ENCODE measurements around the gene GOLGA1. TPM values are rescaled to one million over a fixed set of nuclear protein-coding genes. Genes with fewer than 3 reads are reported as not detected.

GOLGA1 gene
- total and polyA plus RNA-seq, 9 of the 15 experiments (the other 6 are each of a cell fraction or from before 2014, with no cell fraction given), result 2.9 to 15.9 (median 8.5) TPM

DNA sequence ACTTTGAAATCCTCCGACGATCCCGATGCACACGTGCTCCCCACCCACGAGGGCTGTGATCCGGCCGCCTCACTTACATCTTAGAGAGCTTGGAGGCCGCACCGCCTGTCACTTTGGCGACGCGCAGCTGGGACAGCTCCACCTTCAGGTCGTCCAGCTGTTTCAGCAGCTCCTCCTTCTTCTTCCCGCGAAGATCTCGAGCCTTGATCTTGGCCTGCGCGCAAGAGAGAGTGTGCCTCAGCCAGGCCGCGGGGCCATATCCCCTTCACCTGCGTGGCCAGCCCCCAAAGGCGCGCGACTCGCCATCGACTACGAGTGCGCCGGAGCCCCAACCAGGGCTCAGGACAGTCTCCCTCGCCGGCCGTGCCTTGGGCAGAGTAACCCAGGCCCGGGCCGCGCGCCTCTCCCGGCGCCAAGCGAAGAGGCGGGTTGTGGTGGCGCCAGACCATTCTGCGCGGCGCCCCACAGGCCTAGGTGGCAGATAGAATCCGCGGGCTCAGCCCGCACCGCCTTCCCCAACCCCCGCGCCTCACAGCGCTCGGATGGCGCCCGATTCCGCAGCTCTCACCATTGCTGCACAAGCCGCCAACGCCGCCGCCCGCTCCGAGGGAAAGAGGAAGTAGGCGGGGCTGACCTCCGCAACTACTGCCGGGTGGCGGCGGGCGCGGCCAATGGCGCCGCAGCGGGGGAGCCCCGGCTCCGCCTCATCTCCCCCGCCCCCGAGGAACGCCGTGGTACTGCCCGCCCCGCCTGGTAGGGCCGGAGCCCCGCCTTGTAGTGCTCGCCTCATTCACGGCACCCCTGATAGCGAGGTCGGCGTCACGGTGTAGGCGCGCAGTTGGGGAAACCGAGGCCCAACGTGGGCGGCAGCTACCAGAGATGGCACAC, 79.3 kb downstream of the GOLGA1 start, which contains the start of the genes ARPC5L and RPL35 (continued):
- TF ChIP-seq, protein P1, sequence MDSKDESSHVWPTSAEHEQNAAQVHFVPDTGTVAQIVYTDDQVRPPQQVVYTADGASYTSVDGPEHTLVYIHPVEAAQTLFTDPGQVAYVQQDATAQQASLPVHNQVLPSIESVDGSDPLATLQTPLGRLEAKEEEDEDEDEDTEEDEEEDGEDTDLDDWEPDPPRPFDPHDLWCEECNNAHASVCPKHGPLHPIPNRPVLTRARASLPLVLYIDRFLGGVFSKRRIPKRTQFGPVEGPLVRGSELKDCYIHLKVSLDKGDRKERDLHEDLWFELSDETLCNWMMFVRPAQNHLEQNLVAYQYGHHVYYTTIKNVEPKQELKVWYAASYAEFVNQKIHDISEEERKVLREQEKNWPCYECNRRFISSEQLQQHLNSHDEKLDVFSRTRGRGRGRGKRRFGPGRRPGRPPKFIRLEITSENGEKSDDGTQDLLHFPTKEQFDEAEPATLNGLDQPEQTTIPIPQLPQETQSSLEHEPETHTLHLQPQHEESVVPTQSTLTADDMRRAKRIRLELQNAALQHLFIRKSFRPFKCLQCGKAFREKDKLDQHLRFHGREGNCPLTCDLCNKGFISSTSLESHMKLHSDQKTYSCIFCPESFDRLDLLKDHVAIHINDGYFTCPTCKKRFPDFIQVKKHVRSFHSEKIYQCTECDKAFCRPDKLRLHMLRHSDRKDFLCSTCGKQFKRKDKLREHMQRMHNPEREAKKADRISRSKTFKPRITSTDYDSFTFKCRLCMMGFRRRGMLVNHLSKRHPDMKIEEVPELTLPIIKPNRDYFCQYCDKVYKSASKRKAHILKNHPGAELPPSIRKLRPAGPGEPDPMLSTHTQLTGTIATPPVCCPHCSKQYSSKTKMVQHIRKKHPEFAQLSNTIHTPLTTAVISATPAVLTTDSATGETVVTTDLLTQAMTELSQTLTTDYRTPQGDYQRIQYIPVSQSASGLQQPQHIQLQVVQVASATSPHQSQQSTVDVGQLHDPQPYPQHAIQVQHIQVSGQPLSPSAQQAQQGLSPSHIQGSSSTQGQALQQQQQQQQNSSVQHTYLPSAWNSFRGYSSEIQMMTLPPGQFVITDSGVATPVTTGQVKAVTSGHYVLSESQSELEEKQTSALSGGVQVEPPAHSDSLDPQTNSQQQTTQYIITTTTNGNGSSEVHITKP (IDR thresholded peaks at IDR 0.05; ENCODE audit: partially characterized antibody), result peak; percentile 99
- TF ChIP-seq ZKSCAN8 (CRISPR knock-in tag; IDR thresholded peaks at IDR 0.05), result no peak
- TF ChIP-seq HNRNPL (IDR thresholded peaks at IDR 0.05; ENCODE audit: low read depth, low read length), result peak; percentile 90
- TF ChIP-seq SP2 (IDR thresholded peaks at IDR 0.05; ENCODE audit: extremely low read depth, low read depth, low read length, poor library complexity, severe bottlenecking), result peak; percentile 8
- TF ChIP-seq, protein P2, sequence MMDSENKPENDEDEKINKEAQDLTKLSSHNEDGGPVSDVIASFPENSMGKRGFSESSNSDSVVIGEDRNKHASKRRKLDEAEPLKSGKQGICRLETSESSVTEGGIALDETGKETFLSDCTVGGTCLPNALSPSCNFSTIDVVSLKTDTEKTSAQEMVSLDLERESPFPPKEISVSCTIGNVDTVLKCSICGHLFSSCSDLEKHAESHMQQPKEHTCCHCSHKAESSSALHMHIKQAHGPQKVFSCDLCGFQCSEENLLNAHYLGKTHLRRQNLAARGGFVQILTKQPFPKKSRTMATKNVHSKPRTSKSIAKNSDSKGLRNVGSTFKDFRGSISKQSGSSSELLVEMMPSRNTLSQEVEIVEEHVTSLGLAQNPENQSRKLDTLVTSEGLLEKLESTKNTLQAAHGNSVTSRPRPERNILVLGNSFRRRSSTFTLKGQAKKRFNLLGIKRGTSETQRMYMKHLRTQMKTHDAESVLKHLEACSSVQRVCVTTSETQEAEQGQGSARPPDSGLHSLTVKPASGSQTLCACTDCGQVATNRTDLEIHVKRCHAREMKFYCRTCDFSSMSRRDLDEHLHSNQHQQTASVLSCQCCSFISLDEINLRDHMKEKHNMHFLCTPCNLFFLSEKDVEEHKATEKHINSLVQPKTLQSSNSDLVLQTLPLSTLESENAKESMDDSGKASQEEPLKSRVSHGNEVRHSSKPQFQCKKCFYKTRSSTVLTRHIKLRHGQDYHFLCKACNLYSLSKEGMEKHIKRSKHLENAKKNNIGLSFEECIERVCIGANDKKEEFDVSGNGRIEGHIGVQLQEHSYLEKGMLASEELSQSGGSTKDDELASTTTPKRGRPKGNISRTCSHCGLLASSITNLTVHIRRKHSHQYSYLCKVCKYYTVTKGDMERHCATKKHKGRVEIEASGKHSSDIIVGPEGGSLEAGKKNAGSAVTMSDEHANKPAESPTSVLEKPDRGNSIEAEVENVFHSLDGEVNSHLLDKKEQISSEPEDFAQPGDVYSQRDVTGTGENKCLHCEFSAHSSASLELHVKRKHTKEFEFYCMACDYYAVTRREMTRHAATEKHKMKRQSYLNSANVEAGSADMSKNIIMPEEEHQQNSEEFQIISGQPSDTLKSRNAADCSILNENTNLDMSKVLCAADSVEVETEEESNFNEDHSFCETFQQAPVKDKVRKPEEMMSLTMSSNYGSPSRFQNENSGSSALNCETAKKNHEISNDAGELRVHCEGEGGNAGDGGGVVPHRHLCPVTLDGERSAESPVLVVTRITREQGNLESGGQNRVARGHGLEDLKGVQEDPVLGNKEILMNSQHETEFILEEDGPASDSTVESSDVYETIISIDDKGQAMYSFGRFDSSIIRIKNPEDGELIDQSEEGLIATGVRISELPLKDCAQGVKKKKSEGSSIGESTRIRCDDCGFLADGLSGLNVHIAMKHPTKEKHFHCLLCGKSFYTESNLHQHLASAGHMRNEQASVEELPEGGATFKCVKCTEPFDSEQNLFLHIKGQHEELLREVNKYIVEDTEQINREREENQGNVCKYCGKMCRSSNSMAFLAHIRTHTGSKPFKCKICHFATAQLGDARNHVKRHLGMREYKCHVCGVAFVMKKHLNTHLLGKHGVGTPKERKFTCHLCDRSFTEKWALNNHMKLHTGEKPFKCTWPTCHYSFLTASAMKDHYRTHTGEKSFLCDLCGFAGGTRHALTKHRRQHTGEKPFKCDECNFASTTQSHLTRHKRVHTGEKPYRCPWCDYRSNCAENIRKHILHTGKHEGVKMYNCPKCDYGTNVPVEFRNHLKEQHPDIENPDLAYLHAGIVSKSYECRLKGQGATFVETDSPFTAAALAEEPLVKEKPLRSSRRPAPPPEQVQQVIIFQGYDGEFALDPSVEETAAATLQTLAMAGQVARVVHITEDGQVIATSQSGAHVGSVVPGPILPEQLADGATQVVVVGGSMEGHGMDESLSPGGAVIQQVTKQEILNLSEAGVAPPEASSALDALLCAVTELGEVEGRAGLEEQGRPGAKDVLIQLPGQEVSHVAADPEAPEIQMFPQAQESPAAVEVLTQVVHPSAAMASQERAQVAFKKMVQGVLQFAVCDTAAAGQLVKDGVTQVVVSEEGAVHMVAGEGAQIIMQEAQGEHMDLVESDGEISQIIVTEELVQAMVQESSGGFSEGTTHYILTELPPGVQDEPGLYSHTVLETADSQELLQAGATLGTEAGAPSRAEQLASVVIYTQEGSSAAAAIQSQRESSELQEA (IDR thresholded peaks at IDR 0.05; ENCODE audit: low read depth), result no peak
